Measurements from ENCODE around the gene ANKRD44. TPM values are rescaled to one million over a fixed set of nuclear protein-coding genes. Genes with fewer than 3 reads are reported as not detected.

ANKRD44 gene
- total and polyA plus RNA-seq, 2 of the 8 experiments (the other 6 are each of a cell fraction or from before 2014, with no cell fraction given) = 1.2 to 1.3 TPM

- no peaks in the 10 kb centered on the region for H3K79me1 ChIP-seq (ENCODE audit: low read depth, low read length)
- CTCF ChIA-PET (ENCODE audit: partially characterized antibody) = interaction anchor here (3.3 to 4.7 kb wide), 2 partner anchors 12 to 43 kb away, joined by 24 read pairs; no protein-coding TSS in a partner anchor
- no peaks in the 10 kb centered on the region for H3K9me3 ChIP-seq (ENCODE audit: insufficient read depth in 2 of 2, low read depth in 1 of 2, low read length in 1 of 2)
- no peak overlapping the region for H2AFZ ChIP-seq (ENCODE audit: low read length)
- H3K27ac ChIP-seq (ENCODE audit: low read depth, low read length) = no peak overlapping the region
- H2BK5ac ChIP-seq (ENCODE audit: low read depth, low read length) = no peak overlapping the region
- H3K27me3 ChIP-seq (replicated peaks in 1 of 4; ENCODE audit: control insufficient read depth in 3 of 4, extremely low read depth in 1 of 4, insufficient read depth in 3 of 4, low read length in 3 of 4) = no peaks in the 10 kb centered on the region
- no peak overlapping the region for H4K91ac ChIP-seq (replicated peaks; ENCODE audit: insufficient read length, low read length)
- no peak overlapping the region for H3K9ac ChIP-seq (replicated peaks in 1 of 4; ENCODE audit: extremely low read depth in 1 of 4, low read depth in 3 of 4, low read length in 3 of 4)
- no peak overlapping the region for H2AK5ac ChIP-seq (ENCODE audit: low read depth, low read length)
- H2BK12ac ChIP-seq (ENCODE audit: low read depth, low read length) = no peak overlapping the region
- no peaks in the 10 kb centered on the region for H3K23me2 ChIP-seq (ENCODE audit: low read depth, low read length)
- H4K8ac ChIP-seq (ENCODE audit: extremely low read depth, insufficient read depth, low read length) = no peak overlapping the region
- H2BK20ac ChIP-seq (ENCODE audit: low read length) = no peak overlapping the region
- no peak for DNase-seq (ENCODE audit: low read depth in 1 of 2, low spot score in 2 of 2)
- no peak overlapping the region for H3K56ac ChIP-seq (replicated peaks; ENCODE audit: insufficient read length, low read depth, low read length)
- no peak overlapping the region for H2BK15ac ChIP-seq (ENCODE audit: low read length)
- no peak overlapping the region for H3K14ac ChIP-seq (ENCODE audit: insufficient read length)
- H3K4ac ChIP-seq (replicated peaks; ENCODE audit: insufficient read length, low read depth, low read length) = no peak overlapping the region
- H4K20me1 ChIP-seq (replicated peaks in 1 of 2; ENCODE audit: control insufficient read depth in 1 of 2, insufficient read depth in 2 of 2, low read length in 2 of 2) = no peaks in the 10 kb centered on the region
- H4K5ac ChIP-seq (ENCODE audit: insufficient read length, low read depth, low read length) = no peak overlapping the region
- H3K36me3 ChIP-seq (ENCODE audit: control insufficient read depth in 2 of 4, insufficient read depth in 4 of 4, low read length in 3 of 4) = no peaks in the 10 kb centered on the region
- POLR2A ChIA-PET (ENCODE audit: partially characterized antibody) = no interaction called here
- WGBS, 2 experiments (ENCODE audit: extremely low coverage in 1 of 2, insufficient coverage in 1 of 2, insufficient read length in 1 of 2, insufficient replicate concordance in 2 of 2, low coverage in 1 of 2, low lambda C conversion rate in 2 of 2, missing lambda C conversion rate in 1 of 2) = 72% methylated on average over 6 of the region's 6 CpGs; no CpG with 5 or more reads in 1 of the 2 experiments
- H3K18ac ChIP-seq (ENCODE audit: extremely low read depth, low read length) = no peak overlapping the region
- H2BK120ac ChIP-seq (replicated peaks; ENCODE audit: low read depth, low read length) = no peak overlapping the region
- no peak overlapping the region for H3K23ac ChIP-seq (ENCODE audit: insufficient read length)
- no peak overlapping the region for H3K4me2 ChIP-seq (ENCODE audit: insufficient read depth in 1 of 2, low read depth in 2 of 2, low read length in 2 of 2)
- H3K4me1 ChIP-seq (replicated peaks in 1 of 4; ENCODE audit: control insufficient read depth in 3 of 4, insufficient read depth in 4 of 4, low read length in 3 of 4) = peaks cover 0 to 3% (median 1%) of the 10 kb centered on the region in 4 experiments; a peak in 3 of 7 replicates
- no peak for FAIRE-seq
- no peaks in the 10 kb centered on the region for H3K79me2 ChIP-seq (ENCODE audit: control insufficient read depth in 1 of 2, insufficient read depth in 2 of 2, low read length in 2 of 2)
- H3K4me3 ChIP-seq (ENCODE audit: extremely low read depth in 1 of 4, insufficient read depth in 2 of 4, low read depth in 3 of 4, low read length in 4 of 4) = no peak overlapping the region
- TF ChIP-seq USF2 (IDR thresholded peaks at IDR 0.05; ENCODE audit: low read length) (no peak), JUN (IDR thresholded peaks at IDR 0.05; ENCODE audit: low read depth, low read length) (no peak), SAP30 (IDR thresholded peaks at IDR 0.05; ENCODE audit: insufficient read depth, insufficient replicate concordance, low read length) (no peak), RXRA (IDR thresholded peaks at IDR 0.05; ENCODE audit: insufficient read depth, low read depth, low read length) (no peak), NRF1 (IDR thresholded peaks at IDR 0.05; ENCODE audit: low read depth, low read length) (no peak), ATF2 (IDR thresholded peaks at IDR 0.05; ENCODE audit: low read length) (no peak), CBX8 (IDR thresholded peaks at IDR 0.05; ENCODE audit: borderline replicate concordance, low read depth, low read length) (no peak), ASH2L (IDR thresholded peaks at IDR 0.05; ENCODE audit: low read length) (no peak), YY1 (IDR thresholded peaks at IDR 0.05; ENCODE audit: low read depth, low read length) (no peak), BRCA1 (IDR thresholded peaks at IDR 0.05; ENCODE audit: low read depth, low read length) (no peak), MAFK (IDR thresholded peaks at IDR 0.05; ENCODE audit: low read depth, low read length) (no peak), KDM4A (IDR thresholded peaks at IDR 0.05; ENCODE audit: low read depth, low read length, severe bottlenecking) (no peak)
Measured at GRCh38 chr2:197156771-197157170, 153.8 kb downstream of the ANKRD44 start.

Data from H1 (cell line).